Left cardiac atrium (tissue), 4 donors: ENCODE results near the gene CLBA1. TPM values are rescaled to one million over a fixed set of nuclear protein-coding genes. Genes with fewer than 3 reads are reported as not detected.

Experiments
- ATAC-seq, 2 donors: fragments of 200-7000 bp; cut with Tn5 transposase; one replicate each; pipeline ENCODE4 v1.9.1; 2020; ENCODE audit warnings: mild to moderate bottlenecking in 2 of 2, moderate library complexity in 2 of 2
- DNase-seq: peaks from one replicate; pipeline ENCODE4 v3.0.0-alpha.2; 2020
- intact Hi-C, 2 donors: fragments of 100-400 bp; cut with DNase I; formaldehyde crosslinking; loops; one replicate each; pipeline versions ENCODE4 v1.14.1 to v1.15.1; 2022 to 2023
- total RNA-seq, 2 donors: library from RNA; stranded (reverse); fragmentation: NEBNext Ultra II Directional; extraction: Animal tissue kit (Norgen Biotek cat#: 25700); gene quantifications; one replicate each; pipeline ENCODE4 v1.2.1, GENCODE V29; 2021
- donor health status: DM: no; HTN: yes; CAD: no.
- donor health status: DM: no; HTN: yes; CAD: no; lungs with severe emphysema.
- donor health status: DM: yes; HTN: yes; CAD: no.
- donor health status: Dilated cardiomyopathy.

CLBA1 gene
- total RNA-seq, 2 donors from 2014 or later = 1.9 TPM

DNA sequence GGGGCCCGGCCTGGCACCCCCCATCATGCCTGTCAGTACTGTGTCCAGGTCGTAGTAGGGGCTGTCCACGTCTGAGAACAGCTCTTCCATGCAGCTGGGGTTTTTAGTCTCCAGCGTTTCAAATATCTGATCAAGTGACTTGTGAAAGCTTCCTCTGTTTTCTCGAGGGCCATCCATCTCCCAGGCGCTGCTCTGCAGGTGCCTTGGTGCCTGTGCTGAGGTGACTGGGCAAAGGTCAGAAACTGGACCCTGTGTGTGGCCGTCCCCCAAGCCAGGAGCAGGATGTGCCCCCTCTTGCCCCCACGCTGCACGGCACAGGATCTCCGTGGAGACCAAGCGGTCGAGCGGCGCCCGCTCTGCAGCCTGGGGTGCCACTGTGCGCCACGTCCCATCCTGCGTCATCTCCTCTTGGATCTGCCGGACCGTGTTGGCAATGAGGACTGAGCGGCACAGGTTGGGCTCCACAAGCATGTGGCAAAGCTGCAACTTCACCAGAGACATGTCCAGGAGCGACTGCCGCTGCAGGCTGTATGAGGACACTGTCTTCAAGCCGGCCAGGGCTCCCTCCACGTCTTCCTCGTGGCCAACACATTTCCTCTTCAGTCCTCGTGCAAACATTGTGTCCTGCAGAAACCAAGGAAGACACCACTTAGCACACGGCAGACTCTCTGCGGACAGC lies 25.9 kb downstream of the CLBA1 start:
- ATAC-seq (no peak), DNase-seq (no peak)
- intact Hi-C loops = no loop called here

DNA sequence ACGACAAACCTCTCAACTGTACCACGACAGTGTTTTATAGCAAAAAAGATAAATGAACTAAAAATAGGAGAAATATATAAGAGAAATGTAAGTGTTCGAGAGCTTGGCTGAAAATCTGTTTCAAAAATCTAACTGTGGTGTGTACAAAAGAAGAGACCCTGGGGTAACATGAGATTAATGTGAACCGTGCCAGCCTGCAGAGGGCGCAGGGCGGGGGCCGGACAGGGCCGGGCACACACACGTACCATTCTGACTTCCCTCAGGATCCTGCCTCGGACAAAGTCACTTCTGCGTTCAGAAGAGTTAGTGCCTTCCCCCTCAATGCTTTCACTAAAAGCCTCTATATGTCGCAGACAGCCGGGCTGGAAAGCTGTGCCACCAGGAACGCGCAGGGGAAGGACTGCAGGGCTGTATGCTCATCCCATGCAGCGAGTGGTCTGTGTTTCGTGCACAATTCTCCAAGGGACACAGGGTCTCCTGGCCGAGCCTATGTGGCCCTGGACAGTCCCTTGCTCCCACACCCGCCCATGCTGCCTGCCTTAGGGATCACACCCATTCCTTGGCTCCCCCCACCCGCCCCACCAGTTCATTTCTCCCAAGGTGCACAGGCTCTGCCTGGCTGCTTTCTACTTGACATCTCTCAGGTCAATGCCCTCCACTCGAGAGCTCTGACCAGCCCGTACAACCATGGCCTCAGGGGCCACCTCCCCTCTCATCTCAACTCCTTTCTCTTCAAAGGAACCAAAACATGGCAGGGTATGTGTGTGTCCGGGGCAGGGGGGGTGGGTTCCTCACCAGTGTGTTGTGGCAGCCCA lies 26.8 kb downstream of the CLBA1 start:
- DNase-seq (no peak), ATAC-seq (peak in 1 of 2 donors; percentile 52)
- intact Hi-C loops = no loop called here

DNA sequence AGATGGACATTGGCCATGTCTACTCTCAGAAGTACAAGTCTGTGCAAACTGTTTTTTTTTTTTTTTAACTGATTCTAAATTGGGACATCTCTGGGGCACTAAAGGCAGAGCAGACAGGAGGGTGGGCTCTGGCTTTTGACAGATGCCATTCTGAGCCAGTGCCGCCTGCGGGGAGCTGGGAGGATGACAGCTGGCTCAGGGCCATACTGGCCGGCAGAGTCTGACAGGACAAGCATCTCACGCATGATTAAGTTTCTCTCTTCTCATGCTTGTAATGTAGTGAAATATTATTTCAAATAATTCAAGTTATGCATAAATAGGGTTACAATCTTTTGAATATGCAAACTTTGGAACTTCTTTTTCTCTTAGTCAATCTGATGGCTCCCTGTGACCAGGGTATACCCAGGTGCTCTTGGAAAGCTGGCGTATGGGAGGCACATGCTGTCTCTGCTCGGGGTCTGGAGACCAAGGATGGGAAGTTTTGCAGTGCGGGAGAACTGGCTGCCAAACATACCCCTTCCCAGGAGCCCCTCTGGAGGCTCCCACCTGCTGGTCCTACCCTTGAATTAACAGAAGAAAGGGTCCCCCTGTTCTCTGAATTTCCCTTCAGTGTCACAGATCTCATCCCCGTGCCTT lies 27.7 kb downstream of the CLBA1 start:
- DNase-seq (peak; percentile 50), ATAC-seq (peak; percentile 72 to 88)
- intact Hi-C loops = no loop called here

DNA sequence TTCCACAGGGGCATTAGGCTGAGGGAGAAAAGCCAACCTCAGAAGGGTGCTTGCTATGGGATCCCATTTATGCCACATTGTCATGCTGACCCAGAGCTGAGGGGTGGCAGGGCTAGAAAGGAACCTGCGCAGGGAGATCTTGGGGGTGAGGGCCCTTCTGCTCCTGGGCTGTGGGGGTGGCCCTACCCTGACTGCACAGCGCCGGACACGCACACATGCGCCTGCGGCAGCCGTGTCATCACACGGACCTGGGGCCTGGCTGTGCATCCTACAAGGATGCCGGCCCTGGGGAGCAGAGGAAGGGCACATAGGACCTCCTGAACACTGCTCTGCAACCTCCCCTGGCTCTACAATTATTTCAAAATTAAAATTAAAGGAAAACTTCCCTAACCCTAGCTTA lies 28.4 kb downstream of the CLBA1 start:
- DNase-seq = no peak
- intact Hi-C loops = no loop called here
- no peak for ATAC-seq

DNA sequence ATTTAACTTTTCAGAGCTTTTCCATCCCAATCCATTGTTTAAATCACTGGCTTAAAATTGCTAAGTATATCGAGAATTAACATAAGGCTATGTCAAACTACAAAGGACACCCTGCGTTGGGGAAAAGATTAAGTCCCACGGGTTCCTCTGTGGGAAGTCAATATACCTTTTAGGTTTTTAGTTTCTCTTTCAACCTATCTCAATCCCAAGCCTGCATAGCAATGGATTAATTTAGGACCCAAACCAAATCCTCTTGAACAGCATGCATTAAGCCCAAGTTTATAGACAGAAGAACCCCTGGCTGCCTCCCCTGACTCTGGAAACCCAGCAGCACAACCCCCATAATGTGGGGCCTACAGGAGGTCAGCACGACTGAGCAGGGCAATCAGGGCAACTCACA lies 29.0 kb downstream of the CLBA1 start:
- DNase-seq (no peak), ATAC-seq (no peak)
- intact Hi-C loops = no loop called here

DNA sequence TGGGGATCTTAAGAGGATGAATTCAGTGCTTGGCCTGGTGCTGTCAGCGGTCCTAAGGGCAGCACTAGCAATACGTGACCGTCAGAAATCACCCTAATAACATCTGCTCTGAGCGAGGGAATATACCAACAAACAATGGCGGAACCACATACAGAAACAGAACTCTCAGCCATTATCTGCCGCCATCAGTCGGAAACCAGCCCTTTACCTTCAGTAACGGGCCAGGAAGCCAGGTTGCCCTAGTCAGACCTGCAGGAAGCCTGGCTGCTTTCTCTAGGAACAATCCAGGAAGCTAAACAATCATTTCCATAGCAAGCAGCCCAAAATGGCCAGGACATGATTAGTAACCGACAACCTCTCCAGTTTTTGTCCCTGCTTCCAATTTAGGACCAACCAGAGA lies 29.7 kb downstream of the CLBA1 start:
- no peak for ATAC-seq
- intact Hi-C loops = no loop called here
- DNase-seq = no peak

DNA sequence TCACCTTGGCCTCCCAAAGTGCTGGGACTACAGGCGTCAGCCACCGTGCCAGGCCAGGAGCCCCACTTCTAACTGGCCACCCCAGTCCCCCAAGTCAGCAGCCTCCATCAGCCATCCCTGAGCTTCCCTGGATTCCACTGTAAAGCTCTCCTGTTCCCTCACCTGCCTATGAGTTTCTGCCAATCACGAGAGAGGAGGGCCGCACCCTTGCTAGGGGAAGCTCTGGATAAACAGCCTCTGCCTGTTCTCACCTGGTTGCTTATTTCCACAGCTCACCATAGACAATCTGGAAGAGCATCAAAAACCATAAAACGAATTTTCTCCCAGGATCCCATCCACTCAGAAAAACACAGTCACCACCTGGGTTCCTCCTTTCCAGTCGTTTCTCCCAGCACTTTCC lies 30.3 kb downstream of the CLBA1 start:
- DNase-seq = no peak
- intact Hi-C loops = no loop called here
- ATAC-seq = no peak

DNA sequence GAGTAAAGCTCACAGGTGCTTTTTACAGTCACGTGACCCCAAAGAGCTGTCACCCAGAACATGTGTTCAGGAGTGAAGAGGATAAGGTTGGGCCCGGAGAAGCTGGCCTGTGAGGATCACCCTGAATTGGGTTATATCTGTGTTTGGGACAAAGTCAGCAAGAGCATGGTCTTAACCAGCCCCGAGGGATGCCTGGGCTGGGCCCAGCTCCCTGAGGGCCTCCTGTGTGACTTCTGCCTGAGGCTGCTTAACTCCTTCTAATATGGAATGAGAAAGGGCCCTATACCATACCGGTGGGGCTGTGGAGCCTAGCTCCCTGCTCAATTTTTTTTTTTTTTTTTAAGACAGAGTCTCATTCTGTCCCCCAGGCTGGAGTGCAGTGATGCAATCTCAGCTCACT lies 32.8 kb downstream of the CLBA1 start:
- intact Hi-C loops = no loop called here
- no peak for DNase-seq
- no peak for ATAC-seq

DNA sequence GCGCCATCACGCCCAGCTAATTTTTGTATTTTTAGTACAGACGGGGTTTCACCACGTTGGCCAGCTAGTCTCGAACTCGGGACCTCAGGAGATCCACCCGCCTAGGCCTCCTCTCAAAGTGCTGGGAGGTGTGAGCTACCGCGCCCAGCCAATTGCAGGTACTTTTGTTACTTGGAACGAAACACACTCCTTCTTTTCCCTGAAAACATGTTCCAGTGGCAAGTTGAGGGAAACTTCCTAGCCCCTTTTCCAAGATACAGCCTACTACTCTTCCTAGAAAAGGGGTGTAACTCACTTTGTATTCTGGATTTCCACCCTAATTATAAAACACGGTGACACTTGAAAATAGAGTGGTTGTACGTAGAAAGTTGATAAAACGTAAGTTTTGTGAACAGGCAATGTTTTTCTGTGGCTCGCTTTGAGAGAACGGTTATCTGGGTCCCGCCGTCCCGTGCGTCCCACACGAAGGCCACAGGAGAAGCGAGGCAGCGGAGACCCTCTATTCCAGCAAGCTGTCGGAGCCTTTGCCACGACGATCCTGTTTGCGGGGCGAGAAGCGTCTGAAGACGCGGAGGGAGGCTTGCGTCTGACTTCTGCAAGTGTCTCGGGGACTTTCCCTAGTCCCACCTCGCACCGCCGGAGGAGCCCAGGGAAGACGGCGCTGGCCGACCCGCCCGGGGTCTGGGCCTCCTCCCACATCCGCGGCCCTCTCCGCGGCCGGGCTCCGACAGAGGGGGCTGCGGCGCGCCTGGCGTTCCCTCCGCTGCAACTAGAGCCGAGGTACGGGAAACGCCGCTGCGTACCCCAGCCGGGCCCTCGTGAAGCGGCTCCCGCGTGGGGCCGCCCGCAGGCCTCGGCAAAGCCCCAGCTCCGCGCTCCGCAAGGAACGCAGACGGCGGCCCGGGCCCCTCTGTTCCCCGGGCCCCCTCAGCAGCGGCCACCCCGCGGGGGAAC lies 34.5 kb downstream of the CLBA1 start:
- DNase-seq (no peak), ATAC-seq (peak; percentile 5 to 6)

DNA sequence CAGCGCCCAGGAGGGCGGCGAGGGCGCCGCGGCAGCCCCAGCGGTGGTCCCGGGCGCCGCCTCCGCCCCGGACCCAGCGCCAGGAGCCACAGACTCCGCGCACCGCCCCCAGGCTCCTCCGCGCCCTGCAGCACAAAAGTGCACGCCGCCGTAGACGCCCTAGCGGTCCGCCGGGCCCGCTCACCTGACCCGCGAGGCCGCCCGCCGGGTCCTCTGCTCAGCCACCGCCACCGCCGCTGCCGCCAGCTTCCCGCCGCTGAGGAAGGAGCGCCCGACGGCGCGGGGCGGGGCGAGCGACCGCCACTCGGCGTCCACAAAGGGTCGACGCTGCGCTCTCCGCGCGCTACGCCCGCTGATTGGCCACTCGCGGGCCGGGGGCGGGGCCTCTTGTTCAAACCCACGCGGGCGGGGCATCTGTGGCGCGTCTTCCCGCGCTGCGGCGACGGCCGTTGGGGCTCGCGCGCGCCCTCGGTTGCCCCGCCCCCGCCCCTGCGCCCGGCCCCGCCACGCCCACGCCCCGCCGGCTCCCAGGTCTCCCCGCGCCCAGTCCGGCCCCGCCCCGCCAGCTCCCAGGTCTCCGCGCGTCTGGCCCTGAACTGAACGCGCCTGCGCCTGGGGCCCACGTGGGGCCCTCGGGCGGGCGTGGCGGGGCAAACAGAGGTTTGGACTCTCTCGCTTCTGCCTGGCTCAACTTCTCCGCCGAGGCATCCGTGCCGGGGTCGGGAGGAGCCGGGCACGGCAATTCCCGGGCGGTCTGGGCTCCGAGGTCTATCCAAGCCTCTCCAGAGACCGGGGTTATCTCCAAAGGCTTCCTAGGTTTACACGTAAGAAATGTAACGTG lies 35.4 kb downstream of the CLBA1 start, which contains the start of gene CDCA4:
CDCA4 (minus strand) TSS at position 269 of the 841 bp plus-strand sequence. CDS start 9,154 bp downstream, outside the sequence.
- DNase-seq (peak; percentile 98), ATAC-seq (peak; percentile 96 to 97)
- intact Hi-C loops = loop anchor here in 1 of 2 donors (5.0 kb wide), 1 partner anchor 39 kb away; no protein-coding TSS in a partner anchor

More for the DNA sequence above, 34.5 kb downstream of the CLBA1 start:
- intact Hi-C loops = loop anchor here in 1 of 2 donors (5.0 kb wide), 1 partner anchor 38 kb away; no protein-coding TSS in a partner anchor

DNA sequence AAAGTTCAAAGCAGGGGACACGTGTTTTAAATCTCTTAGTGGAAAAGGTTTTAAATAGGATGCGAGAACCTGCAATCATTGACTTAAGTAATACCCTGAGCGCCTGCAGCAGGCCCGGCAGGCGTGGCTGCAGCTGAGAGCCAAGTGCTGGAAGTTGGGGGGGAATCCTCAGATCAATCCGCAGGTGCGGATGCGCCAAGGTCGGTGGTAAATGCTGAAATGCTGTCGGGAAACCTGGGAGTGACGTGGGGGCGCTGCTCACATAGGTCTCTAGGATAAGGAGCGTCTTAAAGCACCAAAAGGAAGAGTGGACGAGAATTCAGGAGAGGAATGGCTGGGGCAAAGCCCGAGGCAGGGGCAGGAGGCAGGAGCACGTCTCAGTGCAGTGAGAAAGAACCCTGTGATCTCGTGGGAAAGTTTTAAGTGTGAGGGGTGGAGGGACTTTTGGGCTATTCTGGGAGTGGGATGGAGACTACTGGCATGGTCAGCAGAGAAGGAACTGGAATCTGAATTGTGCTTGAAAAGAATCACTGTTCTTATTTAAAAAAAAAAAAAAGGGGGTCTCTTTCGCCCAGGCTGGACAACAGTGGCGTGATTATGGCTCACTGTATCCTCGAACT lies 36.2 kb downstream of the CLBA1 start:
- DNase-seq = no peak
- intact Hi-C loops = loop anchor here in 1 of 2 donors (5.0 kb wide), 1 partner anchor 39 kb away; no protein-coding TSS in a partner anchor
- ATAC-seq = no peak

DNA sequence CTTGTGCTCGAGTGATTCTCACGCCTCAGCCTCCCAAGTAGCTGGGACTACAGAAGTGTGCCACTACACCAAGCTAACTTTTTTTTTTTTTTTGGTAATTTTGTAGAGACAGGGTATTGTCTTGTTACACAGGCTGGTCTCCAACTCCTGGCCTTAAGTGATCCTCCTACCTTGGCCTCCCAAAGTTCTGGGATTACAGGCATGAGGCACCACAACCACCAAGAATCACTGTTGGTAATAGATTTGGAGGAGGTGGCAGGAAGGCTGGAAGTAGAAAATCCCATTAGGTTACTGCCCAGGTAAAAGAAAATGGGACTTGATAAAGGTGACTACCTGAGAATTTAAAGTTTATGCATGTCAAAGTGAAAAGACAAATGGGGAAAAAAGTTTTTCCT lies 36.7 kb downstream of the CLBA1 start:
- no peak for DNase-seq
- intact Hi-C loops = loop anchor here in 1 of 2 donors (5.0 kb wide), 1 partner anchor 40 kb away; no protein-coding TSS in a partner anchor
- no peak for ATAC-seq

DNA sequence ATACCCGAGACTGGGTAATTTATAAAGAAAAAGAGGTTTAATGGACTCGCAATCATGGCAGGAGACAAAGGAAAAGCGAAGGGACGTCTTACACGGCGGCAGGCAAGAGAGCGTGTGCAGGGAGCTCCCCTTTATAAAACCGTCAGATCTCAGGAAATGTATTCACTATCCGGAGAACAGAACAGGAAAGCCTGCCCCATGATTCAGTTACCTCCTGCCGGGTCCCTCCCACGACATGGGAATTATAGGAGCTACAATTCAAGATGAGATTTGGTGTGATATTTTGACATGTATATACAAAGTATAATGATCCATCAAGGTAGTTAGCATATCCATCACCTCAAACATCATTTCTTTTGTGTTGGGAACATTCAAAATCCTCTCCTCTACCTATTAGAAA lies 37.6 kb downstream of the CLBA1 start:
- intact Hi-C loops = loop anchor here in 1 of 2 donors (5.0 kb wide), 1 partner anchor 41 kb away; no protein-coding TSS in a partner anchor
- no peak for ATAC-seq

DNA sequence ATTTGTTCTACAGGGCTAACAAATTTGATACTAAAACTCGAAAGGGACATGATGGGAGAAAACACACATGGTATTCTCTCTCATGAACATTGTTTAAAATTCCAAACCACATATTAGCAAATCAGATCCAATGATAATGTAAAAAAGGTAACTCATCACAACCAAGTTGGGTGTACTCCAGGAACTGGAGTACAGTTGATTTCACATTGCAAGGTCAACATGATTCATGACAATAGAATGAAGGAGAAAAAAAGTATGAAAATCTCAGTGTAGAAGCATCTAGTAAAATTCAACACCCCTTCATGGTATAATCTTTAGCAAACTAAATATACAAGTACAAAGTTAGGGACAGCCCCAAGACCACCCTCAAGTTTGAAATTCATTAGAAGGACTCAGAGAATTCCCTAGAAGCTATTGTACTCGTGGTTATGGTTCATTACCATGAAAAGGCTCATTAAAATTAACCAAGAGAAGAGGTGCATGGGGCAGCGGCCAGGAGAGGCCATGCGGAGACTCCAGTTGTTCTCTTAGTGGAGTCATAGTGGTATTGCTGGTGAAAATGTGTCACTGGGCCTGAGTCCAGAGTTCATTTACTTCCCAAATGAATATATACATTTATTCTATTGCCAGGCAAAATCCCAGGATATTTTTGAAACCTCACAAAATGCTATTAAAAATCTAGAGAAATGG lies 38.3 kb downstream of the CLBA1 start:
- intact Hi-C loops = loop anchor here in 1 of 2 donors (5.0 kb wide), 1 partner anchor 42 kb away; no protein-coding TSS in a partner anchor
- ATAC-seq (no peak), DNase-seq (no peak)

More for the DNA sequence above, 37.6 kb downstream of the CLBA1 start:
- DNase-seq = no peak

DNA sequence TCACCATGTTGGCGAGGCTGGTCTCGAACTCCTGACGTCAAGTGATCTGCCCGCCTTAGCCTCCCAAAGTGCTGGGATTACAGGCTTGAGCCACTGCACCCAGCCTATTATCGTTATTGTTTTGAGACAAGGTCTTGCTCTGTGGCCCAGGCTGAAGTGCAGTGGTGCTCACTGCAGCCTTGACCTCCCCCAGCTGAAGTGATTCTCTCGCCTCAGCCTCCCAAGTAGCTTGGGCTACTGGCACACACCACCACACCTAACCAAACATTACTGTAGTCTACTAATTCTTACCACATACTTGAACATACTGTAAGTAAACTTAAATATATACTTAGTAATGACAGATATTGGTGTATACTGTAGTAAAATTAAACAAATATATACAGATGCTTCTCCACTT lies 39.8 kb downstream of the CLBA1 start:
- ATAC-seq (no peak), DNase-seq (no peak)
- intact Hi-C loops = no loop called here

DNA sequence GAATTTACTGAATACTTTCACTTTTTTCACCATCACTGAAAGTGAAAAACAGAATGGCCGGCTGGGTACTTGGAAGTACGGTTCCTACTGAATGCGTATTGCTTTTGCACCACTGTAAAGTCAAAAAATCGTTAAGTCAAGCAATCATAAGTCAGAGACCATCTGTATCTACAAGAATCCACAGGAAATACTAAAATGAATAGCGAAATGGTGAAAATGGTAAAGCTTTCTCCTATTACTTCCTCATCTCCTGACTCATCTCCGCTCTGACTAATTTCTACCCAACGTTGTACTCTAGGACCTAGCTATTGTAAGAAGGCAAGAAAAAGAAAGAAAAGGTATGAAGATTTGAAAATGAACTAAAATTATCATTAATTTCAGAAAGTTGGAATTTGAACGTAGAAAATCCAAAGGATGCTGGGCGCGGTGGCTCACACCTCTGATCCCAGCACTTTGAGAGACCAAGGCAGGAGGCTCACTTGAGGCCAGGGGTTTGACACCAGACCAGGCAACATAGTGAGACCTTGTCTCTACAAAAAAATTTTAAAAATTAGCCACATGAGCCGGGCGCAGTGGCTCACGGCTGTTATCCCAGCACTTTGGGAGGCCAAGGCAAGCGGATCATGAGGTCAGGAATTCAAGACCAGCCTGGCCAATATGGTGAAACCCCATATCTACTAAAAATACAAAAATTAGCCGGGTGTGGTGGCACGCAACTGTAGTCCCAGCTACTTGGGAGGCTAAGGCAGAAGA lies 40.6 kb downstream of the CLBA1 start:
- intact Hi-C loops = no loop called here
- DNase-seq (no peak), ATAC-seq (no peak)
